Stimulated activated CD4-positive, alpha-beta T cell treated with anti-CD3 and anti-CD28 coated beads, Interleukin-4, amount 100 ng/mL, for 24 hours (primary cell): ENCODE results near the gene MEPE.
"Not testable (repeated sequence)": the region's sequence is repeated elsewhere in the genome, so short reads cannot be mapped to it uniquely, and the experiment has no call there.

ENCODE experiments used
- DNase-seq: peaks from one replicate; pipeline ENCODE4 v3.0.0-alpha.2; 2020

The MEPE gene

GRCh38 chr4:87886083-87886482 lies 53.3 kb downstream of the MEPE start:
- DNase-seq, result no peak

- DNase-seq, result not testable (repeated sequence)
These were observed 58.0 kb downstream of the MEPE start for GRCh38 chr4:87890753-87891152.

GRCh38 chr4:87895964-87896621 lies 63.3 kb downstream of the MEPE start:
- DNase-seq, result peak; percentile 3
